AG04450 (cell line): ENCODE results near the gene SNX4. TPM values are rescaled to one million over a fixed set of nuclear protein-coding genes. Genes with fewer than 3 reads are reported as not detected.

Experiments
- CTCF ChIA-PET: fragments of 300-600, 350-600 bp; formaldehyde crosslinking; extraction: SDS; loops from one replicate; lab custom pipeline; 2022; ENCODE audit warnings: antibody characterized with exemption, inconsistent platforms; lab: Charles Lee
- POLR2A ChIA-PET: fragments of 350-600 bp; formaldehyde crosslinking; extraction: SDS; loops from one replicate; lab custom pipeline; 2021; ENCODE audit warnings: antibody characterized with exemption, inconsistent platforms; lab: Yijun Ruan, JAX
- DNase-seq: peaks from one replicate; pipeline ENCODE4 v3.0.0-alpha.2; 2011; ENCODE audit warnings: low read depth, low spot score
- H3K27ac ChIP-seq: one replicate; pipeline ENCODE4 v1.5.1; 2012; ENCODE audit warnings: low read depth, low read length, control low read depth
- H3K27me3 ChIP-seq: one replicate; pipeline ENCODE4 v1.6.0; 2012; ENCODE audit warnings: low read length; ENCODE audit not compliant: control insufficient read depth, insufficient read depth
- H3K4me3 ChIP-seq: 2 replicates; pipeline ENCODE4 v1.5.1; 2011; ENCODE audit warnings: mild to moderate bottlenecking, low read depth, low read length, control low read depth
- H3K9me3 ChIP-seq: 2 replicates; pipeline ENCODE4 v1.5.1; 2012; ENCODE audit warnings: low read length; ENCODE audit not compliant: control insufficient read depth, insufficient read depth
- CTCF ChIP-seq: IDR thresholded peaks from 2 replicates; pipeline ENCODE4 v1.5.1; 2011; ENCODE audit warnings: low read depth, low read length, control low read depth, inconsistent platforms
- polyA plus RNA-seq: library from polyadenylated mRNA; depleted of rRNA; stranded (reverse); fragments of >200 nt; gene quantifications from 2 replicates; pipeline ENCODE4 v1.2.3, GENCODE V29; 2011

Gene SNX4
- polyA plus RNA-seq, 1 experiment: 19.1 TPM

DNA sequence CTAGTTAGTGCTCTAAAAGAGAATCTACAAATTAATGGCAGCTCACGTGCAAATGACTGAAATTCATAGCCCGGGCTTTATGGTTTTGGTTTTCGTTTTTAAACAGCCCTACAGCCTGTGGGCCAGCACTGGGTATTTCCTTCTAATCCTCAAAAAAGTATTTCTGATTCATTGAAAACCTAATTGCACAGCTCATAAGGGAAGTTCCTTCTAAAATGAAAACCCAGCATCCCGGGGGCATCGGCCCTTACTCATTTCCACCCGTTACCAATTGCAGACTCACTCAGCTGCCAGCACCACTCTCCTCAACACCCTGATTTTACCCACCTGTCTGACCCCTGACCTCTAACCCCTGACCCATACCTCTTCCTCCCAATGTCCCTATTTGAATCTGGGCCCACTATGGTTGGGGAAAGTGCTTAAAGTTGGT, 85.4 kb downstream of the SNX4 start:
- H3K27ac ChIP-seq: no peak overlapping the region
- H3K27me3 ChIP-seq: no peaks in the 10 kb centered on the region
- no peaks in the 10 kb centered on the region; the same call in 1 of the 2 replicates for H3K9me3 ChIP-seq
- ChIA-PET POLR2A (interaction anchor here (0.7 kb wide), 1 partner anchor 10 kb away, joined by 4 read pairs; no protein-coding TSS in a partner anchor), CTCF (no interaction called here)
- no peak overlapping the region for H3K4me3 ChIP-seq
- DNase-seq: no peak
- no peak for TF ChIP-seq CTCF

DNA sequence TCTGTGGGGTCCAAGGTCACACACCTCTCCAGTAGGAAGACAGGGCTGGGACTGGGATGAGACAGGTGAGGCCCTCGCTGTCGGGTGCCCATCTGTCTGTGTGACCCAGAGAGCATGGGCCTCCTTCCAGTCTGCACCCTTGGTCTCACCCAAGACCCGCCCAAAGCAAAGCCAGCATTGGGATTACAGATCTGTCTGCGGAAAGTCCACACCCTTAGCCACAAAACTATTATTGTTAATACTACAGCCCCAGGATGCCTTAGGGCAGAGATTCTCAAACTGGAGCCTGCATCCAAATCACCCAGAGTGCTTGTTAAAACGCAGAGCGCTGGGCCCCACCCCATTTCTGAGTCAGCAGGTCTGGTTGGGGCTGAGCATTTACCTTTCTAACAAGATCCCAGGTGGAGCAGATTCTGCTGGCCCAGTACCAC, 86.4 kb downstream of the SNX4 start:
- DNase-seq: no peak
- ChIA-PET CTCF (no interaction called here), POLR2A (no interaction called here)
- Histone ChIP-seq H3K9me3 (no peaks in the 10 kb centered on the region; the same call in 1 of the 2 replicates), H3K27me3 (no peaks in the 10 kb centered on the region), H3K4me3 (no peak overlapping the region), H3K27ac (no peak overlapping the region)
- TF ChIP-seq CTCF: no peak

GRCh38 chr3:125433091-125433534, 86.9 kb downstream of the SNX4 start:
- ChIA-PET POLR2A (no interaction called here), CTCF (interaction anchor here (1.5 kb wide), 1 partner anchor 153 kb away, joined by 4 read pairs; no protein-coding TSS in a partner anchor)
- no peak for TF ChIP-seq CTCF
- no peak overlapping the region for H3K27ac ChIP-seq
- no peaks in the 10 kb centered on the region; the same call in 1 of the 2 replicates for H3K9me3 ChIP-seq
- H3K27me3 ChIP-seq: no peaks in the 10 kb centered on the region
- H3K4me3 ChIP-seq: no peak overlapping the region
- DNase-seq: no peak

- H3K27me3 ChIP-seq: no peaks in the 10 kb centered on the region
- ChIA-PET POLR2A (interaction anchor here (0.6 kb wide), 1 partner anchor 13 kb away, joined by 3 read pairs; no protein-coding TSS in a partner anchor), CTCF (interaction anchor here (0.5 to 1.5 kb wide), 2 partner anchors 12 to 154 kb away, joined by 3 to 4 read pairs; no protein-coding TSS in a partner anchor)
- H3K4me3 ChIP-seq: no peak overlapping the region
- DNase-seq: no peak
- TF ChIP-seq CTCF: no peak
- no peaks in the 10 kb centered on the region; the same call in 1 of the 2 replicates for H3K9me3 ChIP-seq
- no peak overlapping the region for H3K27ac ChIP-seq
These were observed 87.9 kb downstream of the SNX4 start for GRCh38 chr3:125431912-125432790.

DNA sequence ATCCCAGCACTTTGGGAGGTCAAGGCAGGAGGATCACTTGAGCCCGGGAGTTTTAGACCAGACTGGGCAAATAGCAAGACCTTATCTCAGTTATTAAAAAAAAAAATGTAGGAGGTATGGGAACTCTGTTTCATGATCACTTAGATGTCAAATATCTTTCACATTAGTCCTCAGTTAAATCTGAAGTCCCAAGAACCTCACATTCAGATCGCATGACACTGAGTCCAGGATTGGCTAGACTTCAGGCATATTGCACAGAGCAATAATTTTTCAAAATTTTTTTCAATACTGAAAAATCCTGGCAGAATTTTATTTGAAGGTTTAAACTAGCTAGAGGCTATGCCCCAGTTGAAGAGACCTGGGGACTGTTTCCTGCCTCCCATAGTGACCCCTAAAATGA, 88.6 kb downstream of the SNX4 start:
- Histone ChIP-seq H3K4me3 (no peak overlapping the region), H3K27me3 (no peaks in the 10 kb centered on the region), H3K9me3 (no peaks in the 10 kb centered on the region; the same call in 1 of the 2 replicates), H3K27ac (peak overlapping the region; percentile 21)
- TF ChIP-seq CTCF: no peak
- POLR2A ChIA-PET: interaction anchor here (0.6 kb wide), 1 partner anchor 14 kb away, joined by 3 read pairs; no protein-coding TSS in a partner anchor
- no peak for DNase-seq
- CTCF ChIA-PET: no interaction called here
